Measurements from ENCODE around the gene COL7A1. TPM values are rescaled to one million over a fixed set of nuclear protein-coding genes. Genes with fewer than 3 reads are reported as not detected.
"Not testable (repeated sequence)": the region's sequence is repeated elsewhere in the genome, so short reads cannot be mapped to it uniquely, and the experiment has no call there.

The COL7A1 gene
- total and polyA plus RNA-seq, 12 donors: 0.35 to 66.9 (median 3.1) TPM

GRCh38 chr3:48535578-48535977, 59.6 kb downstream of the COL7A1 start:
- Histone ChIP-seq H3K4me3 (no peak overlapping the region), H3K9me3 (replicated peaks in 1 of 3) (no peaks in the 10 kb centered on the region), H3K36me3 (replicated peaks in 1 of 2) (peaks cover 0 to 4% of the 10 kb centered on the region in 2 donors), H3K27ac (no peak overlapping the region), H3K4me1 (replicated peaks in 1 of 2) (no peaks in the 10 kb centered on the region), H3K27me3 (no peaks in the 10 kb centered on the region)
- WGBS, 4 donors: 90 to 96% (median 94%) methylated on average over 3 to 4 of the region's 4 CpGs
- intact Hi-C loops (cut with DNase I): no loop called here
- TF ChIP-seq, protein P1, sequence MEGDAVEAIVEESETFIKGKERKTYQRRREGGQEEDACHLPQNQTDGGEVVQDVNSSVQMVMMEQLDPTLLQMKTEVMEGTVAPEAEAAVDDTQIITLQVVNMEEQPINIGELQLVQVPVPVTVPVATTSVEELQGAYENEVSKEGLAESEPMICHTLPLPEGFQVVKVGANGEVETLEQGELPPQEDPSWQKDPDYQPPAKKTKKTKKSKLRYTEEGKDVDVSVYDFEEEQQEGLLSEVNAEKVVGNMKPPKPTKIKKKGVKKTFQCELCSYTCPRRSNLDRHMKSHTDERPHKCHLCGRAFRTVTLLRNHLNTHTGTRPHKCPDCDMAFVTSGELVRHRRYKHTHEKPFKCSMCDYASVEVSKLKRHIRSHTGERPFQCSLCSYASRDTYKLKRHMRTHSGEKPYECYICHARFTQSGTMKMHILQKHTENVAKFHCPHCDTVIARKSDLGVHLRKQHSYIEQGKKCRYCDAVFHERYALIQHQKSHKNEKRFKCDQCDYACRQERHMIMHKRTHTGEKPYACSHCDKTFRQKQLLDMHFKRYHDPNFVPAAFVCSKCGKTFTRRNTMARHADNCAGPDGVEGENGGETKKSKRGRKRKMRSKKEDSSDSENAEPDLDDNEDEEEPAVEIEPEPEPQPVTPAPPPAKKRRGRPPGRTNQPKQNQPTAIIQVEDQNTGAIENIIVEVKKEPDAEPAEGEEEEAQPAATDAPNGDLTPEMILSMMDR (IDR thresholded peaks at IDR 0.05): no peak
- no peak for TF ChIP-seq POLR2A (IDR thresholded peaks at IDR 0.05)
- DNase-seq: no peak

- Histone ChIP-seq H3K4me1 (replicated peaks in 1 of 2) (no peaks in the 10 kb centered on the region), H3K9me3 (replicated peaks in 1 of 3) (no peaks in the 10 kb centered on the region), H3K36me3 (replicated peaks in 1 of 2) (peaks cover 0 to 4% of the 10 kb centered on the region in 2 donors), H3K27me3 (no peaks in the 10 kb centered on the region), H3K27ac (no peak overlapping the region), H3K4me3 (no peak overlapping the region)
- no peak for DNase-seq
- 79 to 85% (median 83%) methylated on average over 2 of the region's 2 CpGs for WGBS, 4 donors
- intact Hi-C loops (cut with DNase I): no loop called here
- TF ChIP-seq, protein P1 (IDR thresholded peaks at IDR 0.05): no peak
- no peak for TF ChIP-seq POLR2A (IDR thresholded peaks at IDR 0.05)
Measured at GRCh38 chr3:48532977-48533337, 62.2 kb downstream of the COL7A1 start.

DNA sequence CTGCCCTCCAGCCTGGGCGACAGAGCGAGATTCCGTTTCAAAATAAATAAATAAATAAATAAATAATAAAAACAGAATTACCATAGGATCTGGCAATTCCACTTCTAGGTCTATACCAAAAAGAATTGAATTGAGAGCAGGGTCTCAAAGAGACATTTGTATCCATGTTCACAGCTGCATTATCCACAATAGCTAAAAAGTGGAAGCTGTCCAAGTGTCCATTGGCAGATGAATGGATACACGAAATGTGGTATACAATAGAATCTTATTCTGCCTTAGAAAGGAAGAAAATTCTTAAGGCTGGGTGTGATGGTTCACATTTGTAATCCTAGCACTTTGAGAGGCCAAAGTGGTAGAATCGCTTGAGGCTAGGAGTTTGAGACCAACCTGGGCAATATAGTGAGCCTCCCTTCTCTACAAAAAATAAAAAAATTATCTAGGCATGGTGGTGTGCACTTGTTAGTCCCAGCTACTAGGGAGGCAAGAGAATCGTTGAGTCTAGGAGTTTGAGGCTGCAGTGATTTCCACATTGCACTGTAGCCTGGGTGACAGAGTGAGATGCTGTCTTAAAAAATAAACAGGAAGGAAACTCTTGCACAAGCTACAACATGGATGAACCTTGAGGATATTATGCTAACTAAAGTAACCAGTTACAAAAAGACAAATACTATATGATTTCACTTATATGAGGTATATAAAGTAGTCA, 62.7 kb downstream of the COL7A1 start:
- TF ChIP-seq, protein P1 (IDR thresholded peaks at IDR 0.05): no peak
- TF ChIP-seq POLR2A (IDR thresholded peaks at IDR 0.05): no peak
- intact Hi-C loops (cut with DNase I): no loop called here
- Histone ChIP-seq H3K4me3 (no peak overlapping the region), H3K27ac (no peak overlapping the region), H3K4me1 (replicated peaks in 1 of 2) (no peaks in the 10 kb centered on the region), H3K27me3 (no peaks in the 10 kb centered on the region), H3K36me3 (replicated peaks in 1 of 2) (peaks cover 0 to 4% of the 10 kb centered on the region in 2 donors), H3K9me3 (replicated peaks in 1 of 3) (no peaks in the 10 kb centered on the region)
- no peak for DNase-seq
- 87 to 94% (median 89%) methylated on average over 6 of the region's 6 CpGs for WGBS, 4 donors

DNA sequence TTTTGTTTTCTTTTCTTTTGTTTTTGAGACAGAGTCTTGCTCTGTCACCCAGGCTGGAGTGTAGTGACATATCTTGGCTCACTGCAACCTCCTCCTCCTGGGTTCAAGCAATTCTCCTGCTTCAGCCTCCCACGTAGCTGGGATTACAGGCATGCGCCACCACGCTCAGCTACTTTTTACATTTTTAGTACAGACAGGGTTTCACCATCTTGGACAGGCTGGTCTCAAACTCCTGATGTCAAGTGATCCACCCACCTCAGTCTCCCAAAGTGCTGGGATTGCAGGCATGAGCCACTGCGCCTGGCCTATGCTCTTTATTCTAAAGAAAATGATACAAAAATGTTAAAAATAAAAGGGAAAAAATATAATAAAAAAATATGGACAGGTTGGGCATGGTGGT, 64.4 kb downstream of the COL7A1 start:
- WGBS, 4 donors: 97 to 99% (median 97%) methylated on average over 4 of the region's 4 CpGs

GRCh38 chr3:48528754-48529153, 66.4 kb downstream of the COL7A1 start:
- DNase-seq: no peak
- intact Hi-C loops (cut with DNase I): no loop called here

More for the DNA sequence above, 64.4 kb downstream of the COL7A1 start:
- H3K4me1 ChIP-seq (replicated peaks in 1 of 2); intact Hi-C loops (cut with DNase I); H3K36me3 ChIP-seq (replicated peaks in 1 of 2); H3K27me3 ChIP-seq; H3K27ac ChIP-seq; H3K4me3 ChIP-seq; H3K9me3 ChIP-seq (replicated peaks in 1 of 3); DNase-seq: not testable (repeated sequence)

More at GRCh38 chr3:48528754-48529153, 66.4 kb downstream of the COL7A1 start:
- no peaks in the 10 kb centered on the region for H3K27me3 ChIP-seq
- no peaks in the 10 kb centered on the region for H3K9me3 ChIP-seq (replicated peaks in 1 of 3)
- TF ChIP-seq, protein P1 (IDR thresholded peaks at IDR 0.05): no peak
- no peak for TF ChIP-seq POLR2A (IDR thresholded peaks at IDR 0.05)
- H3K4me3 ChIP-seq: no peak overlapping the region
- H3K36me3 ChIP-seq (replicated peaks in 1 of 2): peaks cover 0 to 4% of the 10 kb centered on the region in 2 donors
- no peaks in the 10 kb centered on the region for H3K4me1 ChIP-seq (replicated peaks in 1 of 2)
- 66 to 77% (median 70%) methylated on average over 3 of the region's 3 CpGs for WGBS, 4 donors
- no peak overlapping the region for H3K27ac ChIP-seq

Measured in adrenal gland (tissue), 12 donors.